Measurements from ENCODE around the gene CHRFAM7A. TPM values are rescaled to one million over a fixed set of nuclear protein-coding genes. Genes with fewer than 3 reads are reported as not detected.
"Not testable (repeated sequence)": the region's sequence is repeated elsewhere in the genome, so short reads cannot be mapped to it uniquely, and the experiment has no call there.

CHRFAM7A gene
- total RNA-seq, result 1 to 10 TPM in 1 of 6 experiments, under 1 TPM in 1, not detected in 4; 0.67 to 3.1 TPM
- long read RNA-seq, result 0 reads

DNA sequence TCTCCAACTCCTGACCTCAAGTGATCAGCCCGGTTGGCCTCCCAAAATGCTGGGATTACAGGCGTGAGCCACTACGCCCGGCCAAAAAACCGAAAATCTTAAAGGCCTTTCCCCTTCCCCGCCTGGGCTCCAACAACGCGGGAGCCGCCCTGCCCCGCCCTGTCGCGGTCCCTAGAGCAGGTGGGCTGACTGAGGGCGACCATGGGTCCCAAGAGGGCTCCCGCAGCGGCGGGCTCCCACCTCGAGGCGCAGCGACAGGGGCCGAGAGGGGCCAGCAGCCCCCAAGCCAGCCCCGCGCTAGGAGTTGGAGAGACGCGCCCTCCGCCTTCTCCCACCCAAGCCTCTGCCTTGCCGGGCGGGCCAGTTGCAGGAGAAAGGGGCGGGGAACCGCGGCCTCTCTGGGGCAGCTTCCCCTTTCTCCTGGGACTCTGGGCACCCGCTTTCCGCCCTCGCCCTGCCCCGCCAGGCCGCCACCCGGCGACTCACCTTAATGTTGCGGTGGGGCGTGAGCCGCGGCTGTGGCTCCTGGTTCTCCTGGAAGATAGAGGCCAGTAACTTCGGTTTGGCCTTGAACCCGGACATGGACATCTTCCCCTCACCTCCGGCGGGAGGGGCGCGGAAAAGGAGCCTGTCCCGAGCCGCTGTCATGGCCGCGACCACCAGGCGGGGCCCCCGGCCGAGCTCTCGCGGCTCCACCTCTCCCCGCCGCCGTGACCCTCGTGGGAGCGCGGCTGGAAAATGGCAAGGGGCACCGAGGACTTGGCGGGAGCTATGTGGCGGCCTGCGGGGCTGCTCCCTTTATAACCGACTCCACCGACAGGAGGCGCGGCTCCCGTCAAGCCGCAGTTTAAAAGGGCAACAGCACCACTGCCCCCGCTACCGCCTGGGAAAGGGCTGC, at the start of gene CHRFAM7A:
TSS of gene CHRFAM7A (minus strand) at position 775 of the 898 bp plus-strand sequence. CDS start 10,189 bp downstream, outside the sequence.
- intact Hi-C loops (cut with DNase I); H3K9me3 ChIP-seq; H3K27me3 ChIP-seq; H3K27ac ChIP-seq; H3K36me3 ChIP-seq; H3K4me1 ChIP-seq: not testable (repeated sequence)
- peak within 1 kb of the TSS in 1 of 3 donors; percentile 40 for H3K4me3 ChIP-seq
- DNase-seq, result peak in 1 of 3 donors; percentile 53
- no CpG with 5 or more reads among the region's 74 CpGs for WGBS (ENCODE audit: insufficient coverage, low coverage, low lambda C conversion rate, missing lambda C conversion rate)
- peak; percentile 70 to 85 (median 81) for ATAC-seq

DNA sequence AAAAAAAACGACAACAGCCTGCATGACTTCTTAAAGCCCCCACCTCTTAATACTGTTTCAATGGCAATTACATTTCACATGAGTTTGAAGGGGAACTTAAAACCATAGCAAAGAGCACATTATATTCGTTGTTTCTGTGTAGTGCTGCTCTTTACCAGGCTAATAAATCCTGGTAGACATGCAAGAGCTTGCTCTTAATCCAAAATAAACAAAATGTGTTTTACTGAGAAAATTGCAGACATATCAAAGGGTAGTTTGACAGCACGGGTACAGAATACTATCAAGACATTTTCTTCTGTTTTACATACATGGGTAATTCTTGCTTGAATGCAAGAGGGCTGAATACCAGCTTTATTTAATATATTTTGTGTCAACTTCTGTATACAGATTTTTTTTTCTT, 45.0 kb upstream of the CHRFAM7A start:
- H3K4me1 ChIP-seq; H3K27me3 ChIP-seq; H3K27ac ChIP-seq; DNase-seq; H3K4me3 ChIP-seq; intact Hi-C loops (cut with DNase I); H3K9me3 ChIP-seq; H3K36me3 ChIP-seq: not testable (repeated sequence)
- no CpG with 5 or more reads among the region's 3 CpGs for WGBS (ENCODE audit: insufficient coverage, low coverage, low lambda C conversion rate, missing lambda C conversion rate)
- ATAC-seq, result peak; percentile 22 to 65 (median 62)

DNA sequence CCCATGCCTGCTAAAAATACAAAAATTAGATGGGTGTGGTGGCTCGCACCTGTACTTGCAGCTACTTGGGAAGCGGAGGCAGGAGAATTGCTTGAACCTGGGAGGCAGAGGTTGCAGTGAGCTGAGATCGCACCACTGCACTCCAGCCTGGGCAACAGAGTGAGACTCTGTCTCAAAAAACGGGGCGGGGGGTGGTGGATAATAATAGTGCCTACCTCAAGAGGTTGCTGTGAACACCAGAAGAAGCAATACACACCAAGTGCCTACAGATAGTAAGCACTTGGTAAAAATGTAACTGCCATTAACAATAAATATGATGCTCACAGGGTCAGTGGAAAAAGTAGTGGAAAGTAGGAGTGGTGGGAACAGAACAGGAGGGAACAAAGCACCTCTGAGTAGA, 42.5 kb upstream of the CHRFAM7A start:
- H3K4me1 ChIP-seq; intact Hi-C loops (cut with DNase I); H3K9me3 ChIP-seq; H3K36me3 ChIP-seq; H3K27ac ChIP-seq; H3K27me3 ChIP-seq; H3K4me3 ChIP-seq; ATAC-seq: not testable (repeated sequence)
- 83% methylated on average over 3 of the region's 5 CpGs for WGBS (ENCODE audit: insufficient coverage, low coverage, low lambda C conversion rate, missing lambda C conversion rate)
- DNase-seq, result peak in 1 of 3 donors; percentile 11

DNA sequence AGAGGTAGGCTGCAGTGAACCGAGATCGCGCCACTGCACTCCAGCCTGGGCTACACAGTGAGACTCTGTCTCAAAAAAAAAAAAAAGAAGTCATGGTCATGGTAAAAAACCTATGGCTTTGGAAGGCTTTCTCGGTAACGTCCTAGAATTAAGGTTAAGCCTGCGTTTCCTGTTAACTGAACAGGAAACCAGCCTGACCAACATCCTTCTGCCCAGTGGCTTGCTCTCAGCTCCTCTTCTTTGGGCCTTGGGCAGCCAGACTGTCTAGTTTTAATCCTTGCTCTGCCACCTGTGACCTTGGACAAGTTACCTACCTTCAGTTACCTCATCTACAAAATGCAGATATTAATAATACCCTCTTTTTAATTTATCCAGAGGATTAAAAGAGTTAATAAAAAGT, 27.4 kb upstream of the CHRFAM7A start:
- not testable (repeated sequence) for H3K4me1 ChIP-seq

DNA sequence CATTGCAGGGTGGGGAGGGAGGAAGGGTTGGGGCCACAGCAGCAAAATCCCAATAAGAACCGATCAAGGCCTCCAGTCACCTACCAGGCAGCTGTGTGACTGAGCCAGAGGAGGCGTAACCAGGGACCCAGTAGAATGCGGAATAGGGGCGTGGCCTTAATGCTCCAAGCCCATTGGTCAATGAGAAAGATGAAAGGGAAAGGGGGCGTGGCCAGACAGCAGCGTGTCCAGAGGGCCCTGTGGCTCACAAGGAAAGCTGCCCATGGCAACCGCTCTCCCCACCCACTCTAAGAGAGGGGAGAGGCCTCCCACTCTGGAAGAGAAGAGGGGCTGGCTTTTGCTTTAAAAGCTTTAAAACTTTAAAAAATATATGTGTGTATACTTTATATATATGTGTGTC, 20.8 kb upstream of the CHRFAM7A start, which contains the start of gene GOLGA8R:
TSS of gene GOLGA8R (minus strand) at position 101 of the 400 bp plus-strand sequence. CDS start at position 3, 98 bp downstream.
- H3K4me3 ChIP-seq; H3K27ac ChIP-seq; ATAC-seq; H3K36me3 ChIP-seq; H3K27me3 ChIP-seq; DNase-seq; intact Hi-C loops (cut with DNase I); H3K4me1 ChIP-seq; H3K9me3 ChIP-seq: not testable (repeated sequence)
- WGBS (ENCODE audit: insufficient coverage, low coverage, low lambda C conversion rate, missing lambda C conversion rate), result no CpG with 5 or more reads among the region's 7 CpGs

More for the DNA sequence above, 27.4 kb upstream of the CHRFAM7A start:
- DNase-seq; H3K27ac ChIP-seq; ATAC-seq; intact Hi-C loops (cut with DNase I); H3K36me3 ChIP-seq; H3K27me3 ChIP-seq; H3K4me3 ChIP-seq; H3K9me3 ChIP-seq: not testable (repeated sequence)
- no CpG with 5 or more reads among the region's 6 CpGs for WGBS (ENCODE audit: insufficient coverage, low coverage, low lambda C conversion rate, missing lambda C conversion rate)

DNA sequence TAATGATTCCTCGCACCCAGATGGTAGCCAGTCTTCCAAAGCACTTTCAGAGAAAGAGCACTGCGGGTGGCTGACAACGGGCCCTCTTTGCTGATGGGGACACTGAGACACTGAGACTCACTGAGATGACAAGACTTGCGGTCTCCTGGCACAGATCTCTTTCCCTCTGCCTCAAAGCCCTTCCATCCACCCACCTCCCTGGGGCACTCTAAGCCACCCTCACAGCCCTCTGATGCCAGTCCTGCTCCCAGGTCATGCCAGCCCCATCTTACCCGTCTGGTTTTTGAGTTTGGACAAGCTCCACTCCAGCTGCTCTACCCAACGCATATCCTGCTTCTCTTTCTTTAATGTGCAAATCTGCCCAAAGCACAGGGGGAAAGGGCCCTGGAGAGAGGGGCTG, 14.3 kb upstream of the CHRFAM7A start:
- peak in 2 of 3 donors; percentile 9 to 32 for DNase-seq
- H3K4me1 ChIP-seq; H3K36me3 ChIP-seq; H3K27ac ChIP-seq; H3K9me3 ChIP-seq; H3K27me3 ChIP-seq; intact Hi-C loops (cut with DNase I); H3K4me3 ChIP-seq; ATAC-seq: not testable (repeated sequence)
- 72% methylated on average over 2 of the region's 6 CpGs for WGBS (ENCODE audit: insufficient coverage, low coverage, low lambda C conversion rate, missing lambda C conversion rate)

DNA sequence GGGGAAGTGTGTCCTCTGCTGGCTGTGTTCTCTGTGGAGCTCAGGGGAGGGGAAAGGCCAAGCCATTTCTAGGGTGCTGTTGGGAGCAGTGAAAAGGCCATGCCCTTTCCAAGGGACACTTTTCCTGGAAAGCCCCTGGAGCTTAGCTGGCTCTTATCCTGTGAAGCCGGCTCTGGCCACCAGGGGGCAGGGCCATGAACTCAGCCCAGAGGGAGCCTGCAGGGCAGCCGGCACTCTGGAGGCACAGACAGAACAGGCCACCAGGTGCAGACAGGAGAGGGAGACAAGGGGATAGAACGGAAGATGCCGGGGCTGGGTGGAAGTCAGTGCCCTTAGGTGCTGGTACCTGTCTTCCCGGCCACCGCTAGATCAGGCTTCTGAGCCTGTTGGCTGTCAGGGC, 5.6 kb upstream of the CHRFAM7A start:
- TF ChIP-seq, protein P1, sequence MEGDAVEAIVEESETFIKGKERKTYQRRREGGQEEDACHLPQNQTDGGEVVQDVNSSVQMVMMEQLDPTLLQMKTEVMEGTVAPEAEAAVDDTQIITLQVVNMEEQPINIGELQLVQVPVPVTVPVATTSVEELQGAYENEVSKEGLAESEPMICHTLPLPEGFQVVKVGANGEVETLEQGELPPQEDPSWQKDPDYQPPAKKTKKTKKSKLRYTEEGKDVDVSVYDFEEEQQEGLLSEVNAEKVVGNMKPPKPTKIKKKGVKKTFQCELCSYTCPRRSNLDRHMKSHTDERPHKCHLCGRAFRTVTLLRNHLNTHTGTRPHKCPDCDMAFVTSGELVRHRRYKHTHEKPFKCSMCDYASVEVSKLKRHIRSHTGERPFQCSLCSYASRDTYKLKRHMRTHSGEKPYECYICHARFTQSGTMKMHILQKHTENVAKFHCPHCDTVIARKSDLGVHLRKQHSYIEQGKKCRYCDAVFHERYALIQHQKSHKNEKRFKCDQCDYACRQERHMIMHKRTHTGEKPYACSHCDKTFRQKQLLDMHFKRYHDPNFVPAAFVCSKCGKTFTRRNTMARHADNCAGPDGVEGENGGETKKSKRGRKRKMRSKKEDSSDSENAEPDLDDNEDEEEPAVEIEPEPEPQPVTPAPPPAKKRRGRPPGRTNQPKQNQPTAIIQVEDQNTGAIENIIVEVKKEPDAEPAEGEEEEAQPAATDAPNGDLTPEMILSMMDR (IDR thresholded peaks at IDR 0.05), result peak in 3 of 4 donors; percentile 30 to 38 (median 36)
- H3K27me3 ChIP-seq; H3K4me3 ChIP-seq; H3K36me3 ChIP-seq; intact Hi-C loops (cut with DNase I); H3K4me1 ChIP-seq; H3K27ac ChIP-seq; H3K9me3 ChIP-seq: not testable (repeated sequence)
- ATAC-seq (peak; percentile 65 to 73 (median 68)), DNase-seq (peak; percentile 31 to 57 (median 55))
- no CpG with 5 or more reads among the region's 6 CpGs for WGBS (ENCODE audit: insufficient coverage, low coverage, low lambda C conversion rate, missing lambda C conversion rate)

DNA sequence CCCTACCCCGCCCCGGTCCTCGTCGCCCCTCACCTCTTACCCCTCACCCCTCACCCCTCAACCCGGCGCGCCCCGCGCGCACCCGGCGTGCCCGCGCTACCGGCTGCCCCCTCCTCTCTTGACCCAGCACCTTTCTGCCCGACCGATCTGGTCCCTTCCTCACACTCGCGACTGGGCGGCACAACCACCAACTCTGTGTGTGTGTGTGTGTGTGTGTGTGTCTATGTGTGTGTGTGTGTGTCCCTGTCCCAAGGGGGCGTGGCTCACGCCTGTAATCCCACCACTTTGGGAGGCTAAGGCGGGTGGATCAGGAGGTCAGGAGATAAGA, 288 bp upstream of the CHRFAM7A start:
- DNase-seq; intact Hi-C loops (cut with DNase I); H3K27me3 ChIP-seq; H3K4me3 ChIP-seq; H3K36me3 ChIP-seq; H3K27ac ChIP-seq; H3K9me3 ChIP-seq; H3K4me1 ChIP-seq: not testable (repeated sequence)
- ATAC-seq, result peak; percentile 47 to 57 (median 51)
- WGBS (ENCODE audit: insufficient coverage, low coverage, low lambda C conversion rate, missing lambda C conversion rate), result no CpG with 5 or more reads among the region's 23 CpGs

DNA sequence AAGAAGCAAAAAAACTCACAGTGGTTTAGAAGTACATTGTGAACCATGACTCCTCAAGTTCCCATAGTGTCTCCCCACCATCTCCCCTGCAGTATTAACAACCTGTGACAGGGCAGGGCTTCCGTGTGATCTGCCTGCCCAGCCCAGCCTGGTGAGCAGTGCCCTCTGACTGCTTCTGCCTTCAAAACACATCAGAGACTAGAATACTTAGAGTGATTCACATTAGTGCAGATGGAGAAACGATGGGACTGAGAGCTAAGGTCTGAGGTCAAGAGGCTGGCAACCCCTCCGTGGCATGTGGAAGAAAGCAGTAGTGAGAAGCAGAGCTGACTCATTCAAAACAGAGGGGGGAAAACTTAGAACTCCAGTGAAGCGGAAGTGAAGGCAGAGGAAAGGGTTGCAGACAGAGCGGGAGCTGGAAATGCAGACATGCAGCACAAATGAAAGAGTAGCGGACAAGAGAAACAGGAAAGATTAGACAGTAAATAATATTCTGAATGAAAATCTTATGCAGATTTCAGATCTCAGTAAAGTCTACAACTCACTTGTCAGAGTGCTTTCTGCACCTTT, 6.9 kb downstream of the CHRFAM7A start:
- ATAC-seq; H3K27me3 ChIP-seq; H3K36me3 ChIP-seq; H3K4me1 ChIP-seq; H3K27ac ChIP-seq; intact Hi-C loops (cut with DNase I); DNase-seq; H3K9me3 ChIP-seq; H3K4me3 ChIP-seq: not testable (repeated sequence)
- no CpG with 5 or more reads among the region's 6 CpGs for WGBS (ENCODE audit: insufficient coverage, low coverage, low lambda C conversion rate, missing lambda C conversion rate)

DNA sequence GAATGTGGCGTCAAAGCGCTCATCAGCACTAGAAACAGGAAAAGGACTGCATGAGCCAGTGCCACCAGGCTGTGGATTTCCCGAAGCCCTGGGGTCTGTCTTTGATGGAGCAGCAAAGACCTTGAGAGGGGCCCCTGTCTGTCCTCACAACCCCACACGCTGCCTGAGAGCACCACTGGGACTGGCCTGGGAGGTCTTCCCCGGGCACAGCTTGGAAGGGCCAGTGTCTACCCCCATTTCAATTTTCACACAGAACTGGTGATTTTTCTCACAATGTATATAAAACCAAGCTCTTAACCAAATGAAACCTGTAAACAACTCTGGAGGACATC, 16.3 kb downstream of the CHRFAM7A start:
- DNase-seq; H3K36me3 ChIP-seq; H3K27ac ChIP-seq; ATAC-seq; H3K4me3 ChIP-seq; intact Hi-C loops (cut with DNase I); H3K4me1 ChIP-seq; H3K27me3 ChIP-seq; H3K9me3 ChIP-seq: not testable (repeated sequence)
- WGBS (ENCODE audit: insufficient coverage, low coverage, low lambda C conversion rate, missing lambda C conversion rate), result no CpG with 5 or more reads among the region's 5 CpGs

Measured in right lobe of liver (tissue), 6 donors.